Measurements from ENCODE around the gene COX5A.
A peak's percentile ranks its signal among the peaks of the same experiment; 100 is the strongest.
"Not testable (repeated sequence)": the region's sequence is repeated elsewhere in the genome, so short reads cannot be mapped to it uniquely, and the experiment has no call there.

Gene COX5A

GRCh38 chr15:74955796-74956647 lies 18.1 kb upstream of the COX5A start:
- peak in 2 of 3 experiments; percentile 43 to 46 for DNase-seq (ENCODE audit: low read depth in 2 of 3, low spot score in 2 of 3)

GRCh38 chr15:74955017-74955416 lies 17.1 kb upstream of the COX5A start:
- DNase-seq (ENCODE audit: low read depth in 2 of 3, low spot score in 2 of 3), result no peak

- no peak for DNase-seq (ENCODE audit: low read depth in 2 of 3, low spot score in 2 of 3)
Measured at GRCh38 chr15:74954515-74954914, 16.6 kb upstream of the COX5A start.

- DNase-seq (ENCODE audit: low read depth in 2 of 3, low spot score in 2 of 3), result no peak
Measured at GRCh38 chr15:74951006-74951405, 13.1 kb upstream of the COX5A start.

- peak; percentile 31 to 63 (median 61) for DNase-seq (ENCODE audit: low read depth in 2 of 3, low spot score in 2 of 3)
Measured at GRCh38 chr15:74950078-74950908, 12.4 kb upstream of the COX5A start.

GRCh38 chr15:74937272-74937589 lies 642 bp downstream of the COX5A start:
- DNase-seq (ENCODE audit: low read depth in 2 of 3, low spot score in 2 of 3), result no peak

GRCh38 chr15:74935193-74935592 lies 2.7 kb downstream of the COX5A start:
- not testable (repeated sequence) for DNase-seq (ENCODE audit: low read depth in 2 of 3, low spot score in 2 of 3)

GRCh38 chr15:74933573-74933972 lies 4.3 kb downstream of the COX5A start:
- DNase-seq (ENCODE audit: low read depth in 2 of 3, low spot score in 2 of 3), result no peak

- DNase-seq (ENCODE audit: low read depth in 2 of 3, low spot score in 2 of 3), result no peak
Measured at GRCh38 chr15:74928771-74929198, 9.1 kb downstream of the COX5A start.

GRCh38 chr15:74924525-74924924 lies 13.3 kb downstream of the COX5A start:
- DNase-seq (ENCODE audit: low read depth in 2 of 3, low spot score in 2 of 3), result no peak

GRCh38 chr15:74920456-74920855 lies 17.4 kb downstream of the COX5A start:
- no peak for DNase-seq (ENCODE audit: low read depth in 2 of 3, low spot score in 2 of 3)

- DNase-seq (ENCODE audit: low read depth in 2 of 3, low spot score in 2 of 3), result no peak
Measured at GRCh38 chr15:74917676-74918075, 20.2 kb downstream of the COX5A start.

- DNase-seq (ENCODE audit: low read depth in 2 of 3, low spot score in 2 of 3), result not testable (repeated sequence)
Measured at GRCh38 chr15:74913799-74914198, 24.1 kb downstream of the COX5A start.

- DNase-seq (ENCODE audit: low read depth in 2 of 3, low spot score in 2 of 3), result no peak
Measured at GRCh38 chr15:74913041-74913440, 24.8 kb downstream of the COX5A start.

- DNase-seq (ENCODE audit: low read depth in 2 of 3, low spot score in 2 of 3), result no peak
Measured at GRCh38 chr15:74908635-74909034, 29.2 kb downstream of the COX5A start.

- peak in 1 of 3 experiments; percentile 13 for DNase-seq (ENCODE audit: low read depth in 2 of 3, low spot score in 2 of 3)
Measured at GRCh38 chr15:74907163-74907870, 30.6 kb downstream of the COX5A start.

- DNase-seq (ENCODE audit: low read depth in 2 of 3, low spot score in 2 of 3), result peak; percentile 68 to 72 (median 72)
Measured at GRCh38 chr15:74906450-74907162, 31.3 kb downstream of the COX5A start, which contains the start of gene FAM219B. FAM219B (minus strand) TSS chr15:74906851; CDS start chr15:74906800, 51 bp downstream.

GRCh38 chr15:74906067-74906449 lies 31.8 kb downstream of the COX5A start:
- DNase-seq (ENCODE audit: low read depth in 2 of 3, low spot score in 2 of 3), result no peak

GRCh38 chr15:74904190-74904805 lies 33.6 kb downstream of the COX5A start:
- DNase-seq (ENCODE audit: low read depth in 2 of 3, low spot score in 2 of 3), result no peak

- no peak for DNase-seq (ENCODE audit: low read depth in 2 of 3, low spot score in 2 of 3)
Measured at GRCh38 chr15:74903676-74904075, 34.2 kb downstream of the COX5A start.

All from activated CD8-positive, alpha-beta memory T cell treated with anti-CD3 and anti-CD28 coated beads for 48 hours (primary cell).